ENCODE data around the gene TNRC18. TPM values are rescaled to one million over a fixed set of nuclear protein-coding genes. Genes with fewer than 3 reads are reported as not detected.
"Not testable (repeated sequence)": the region's sequence is repeated elsewhere in the genome, so short reads cannot be mapped to it uniquely, and the experiment has no call there.

Gene TNRC18
- total RNA-seq, 1 donor from 2014 or later: 99.1 TPM

DNA sequence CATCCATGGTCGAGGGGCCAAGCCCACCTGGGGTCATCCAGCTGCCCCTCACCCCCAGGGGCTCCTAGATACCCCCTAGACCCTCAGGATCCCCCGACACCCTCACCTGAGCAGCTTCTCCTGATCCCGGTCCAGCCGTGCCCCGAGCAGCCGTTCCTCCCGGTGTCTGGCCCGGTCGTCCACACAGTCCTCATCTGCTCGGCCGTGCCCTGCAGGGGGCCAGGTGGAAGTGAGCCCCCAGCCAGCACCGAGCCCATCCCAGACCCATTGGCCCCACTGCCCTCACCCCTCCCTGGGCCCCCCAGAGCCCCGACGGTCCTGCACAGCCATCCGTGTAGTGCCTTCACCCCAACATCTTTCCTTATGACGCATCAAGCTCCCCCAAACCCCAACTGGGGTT, 45.8 kb downstream of the TNRC18 start:
- no peak for DNase-seq (ENCODE audit: extremely low read depth, low read depth, low spot score)

- DNase-seq (ENCODE audit: extremely low read depth, low read depth, low spot score): no peak
Observed at GRCh38 chr7:5377279-5377678, 46.4 kb downstream of the TNRC18 start.

GRCh38 chr7:5375925-5376324, 47.7 kb downstream of the TNRC18 start:
- no peak for DNase-seq (ENCODE audit: extremely low read depth, low read depth, low spot score)

- DNase-seq (ENCODE audit: extremely low read depth, low read depth, low spot score): no peak
Observed at GRCh38 chr7:5374464-5374863, 49.2 kb downstream of the TNRC18 start.

GRCh38 chr7:5373300-5373699, 50.3 kb downstream of the TNRC18 start:
- DNase-seq (ENCODE audit: extremely low read depth, low read depth, low spot score): no peak

DNA sequence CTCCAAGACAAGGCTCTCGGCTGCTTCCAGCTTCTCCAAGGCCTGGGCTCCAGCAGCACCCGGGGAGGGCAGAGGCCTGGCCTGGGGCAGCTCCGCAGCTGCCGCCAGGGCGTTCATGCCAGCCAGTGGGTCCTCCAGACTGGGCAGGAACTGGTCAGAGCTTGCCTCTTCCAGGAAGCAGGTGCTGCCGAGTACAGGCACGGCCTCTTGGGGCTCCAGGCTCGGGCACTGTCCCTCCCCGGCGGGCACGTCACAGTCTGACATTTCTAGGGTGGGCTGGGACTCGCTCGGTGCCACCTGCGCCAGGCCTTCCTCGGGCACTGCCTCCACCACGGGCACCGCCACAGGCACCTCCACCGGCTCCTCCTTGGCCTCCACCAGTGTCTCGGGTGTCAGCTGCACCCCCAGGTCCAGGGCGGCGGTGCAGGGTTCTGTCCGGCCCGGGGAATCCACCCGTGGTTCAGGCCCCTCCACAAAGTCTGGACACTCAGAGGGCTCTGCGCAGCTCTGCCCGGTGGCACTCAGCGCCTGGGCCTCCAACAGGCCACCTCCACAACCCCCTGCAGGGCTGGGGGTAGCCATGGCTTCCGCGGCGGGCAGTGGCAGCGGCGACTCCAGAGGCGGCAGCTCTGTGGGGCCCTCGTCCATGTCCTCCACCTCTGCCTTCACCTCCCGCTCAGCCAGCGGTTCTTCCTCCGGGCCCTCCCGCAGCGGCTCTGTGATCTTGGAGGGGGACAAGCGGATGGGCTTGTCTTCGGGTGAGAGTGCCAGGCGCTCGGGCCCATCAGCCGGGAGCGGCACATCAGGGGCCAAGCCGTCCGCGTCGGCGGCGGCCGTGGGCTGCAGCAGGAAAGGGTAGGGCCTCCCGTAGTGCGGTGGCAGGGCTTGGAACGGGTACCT, 52.9 kb downstream of the TNRC18 start:
- no peak for DNase-seq (ENCODE audit: extremely low read depth, low read depth, low spot score)

- DNase-seq (ENCODE audit: extremely low read depth, low read depth, low spot score): no peak
Observed at GRCh38 chr7:5367661-5368060, 56.0 kb downstream of the TNRC18 start.

DNA sequence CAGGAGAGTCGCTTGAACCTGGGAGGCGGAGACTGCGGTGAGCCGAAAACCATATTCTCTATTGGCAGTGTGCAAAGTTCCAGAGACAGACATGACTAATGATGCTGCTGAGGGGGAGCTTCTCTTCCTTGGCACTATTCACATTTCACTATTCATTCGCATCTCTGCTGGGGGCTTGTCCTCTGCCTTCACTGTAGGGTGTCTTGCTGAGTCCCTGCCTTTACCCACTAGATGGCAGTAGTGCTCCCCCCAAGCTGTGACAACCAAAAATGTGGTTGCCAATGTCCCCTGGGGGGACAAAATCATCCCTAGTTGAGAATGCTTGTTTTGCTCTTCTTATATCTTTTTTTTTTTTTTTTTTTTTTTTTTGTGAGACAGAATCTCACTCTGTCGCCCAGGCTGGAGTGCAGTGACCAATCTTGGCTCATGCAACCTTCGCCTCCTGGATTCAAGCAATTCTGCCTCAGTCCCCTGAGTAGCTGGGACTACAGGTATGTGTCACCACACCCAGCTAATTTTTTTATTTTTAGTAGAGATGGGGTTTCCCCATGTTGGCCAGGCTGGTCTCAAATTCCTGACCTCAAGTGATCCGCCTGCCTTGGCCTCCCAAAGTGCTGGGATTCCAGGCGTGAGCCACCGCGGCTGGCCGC, 57.5 kb downstream of the TNRC18 start:
- peak; percentile 33 for DNase-seq (ENCODE audit: extremely low read depth, low read depth, low spot score)

DNA sequence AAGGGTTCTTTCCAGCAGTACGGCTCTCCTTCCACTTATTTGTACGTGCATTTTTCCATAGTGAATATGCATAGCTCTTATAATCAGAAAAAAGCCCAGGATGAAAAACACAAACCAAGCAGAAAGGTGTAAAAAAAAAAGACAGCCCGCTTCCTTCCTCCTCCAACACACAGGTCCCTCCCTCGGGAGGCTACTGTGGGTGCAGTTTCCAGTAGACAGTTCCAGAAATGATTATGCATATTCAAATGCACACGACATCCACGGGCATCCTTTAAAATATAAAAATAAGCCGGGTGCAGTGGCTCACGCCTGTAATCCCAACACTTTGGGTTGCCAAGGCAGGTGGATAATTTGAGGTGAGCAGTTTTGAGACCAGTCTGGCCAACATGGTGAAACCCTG, 59.9 kb downstream of the TNRC18 start:
- no peak for DNase-seq (ENCODE audit: extremely low read depth, low read depth, low spot score)

- DNase-seq (ENCODE audit: extremely low read depth, low read depth, low spot score): no peak
Observed at GRCh38 chr7:5362466-5362865, 61.2 kb downstream of the TNRC18 start.

DNA sequence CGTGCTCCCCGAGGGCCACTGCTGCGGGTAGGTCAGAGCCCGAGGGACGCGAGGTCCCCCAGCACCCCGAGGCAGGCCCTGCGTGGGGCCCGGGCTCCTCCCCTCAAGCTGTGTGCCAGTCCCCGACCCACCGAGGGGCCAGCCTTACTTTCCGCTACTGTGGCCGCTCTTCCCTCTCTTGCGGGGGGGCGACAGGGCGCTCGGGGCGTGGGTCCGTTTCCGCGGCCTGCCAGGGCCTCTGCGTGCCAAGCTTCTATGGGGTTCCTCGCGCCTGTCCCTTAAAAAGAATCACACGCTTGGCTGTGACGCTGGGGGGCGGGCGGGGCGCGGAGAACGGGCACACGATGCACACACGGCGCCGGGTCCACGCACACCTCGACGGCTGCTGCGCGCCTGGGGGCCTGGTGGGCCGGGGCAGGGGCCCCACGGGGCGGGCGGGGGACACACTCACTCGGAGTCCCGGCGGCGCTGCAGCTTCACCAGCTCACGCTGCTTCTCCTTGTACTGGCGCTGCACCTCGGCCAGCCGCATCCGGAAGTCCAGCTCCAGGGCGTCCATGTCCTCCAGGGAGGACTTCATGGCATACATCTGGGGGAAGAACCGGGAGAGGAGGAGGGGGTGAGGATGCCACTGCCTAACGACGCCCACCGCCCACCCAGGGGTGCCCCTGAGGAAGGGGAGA, 62.0 kb downstream of the TNRC18 start:
- no peak for DNase-seq (ENCODE audit: extremely low read depth, low read depth, low spot score)

GRCh38 chr7:5360971-5361370, 62.7 kb downstream of the TNRC18 start:
- no peak for DNase-seq (ENCODE audit: extremely low read depth, low read depth, low spot score)

DNA sequence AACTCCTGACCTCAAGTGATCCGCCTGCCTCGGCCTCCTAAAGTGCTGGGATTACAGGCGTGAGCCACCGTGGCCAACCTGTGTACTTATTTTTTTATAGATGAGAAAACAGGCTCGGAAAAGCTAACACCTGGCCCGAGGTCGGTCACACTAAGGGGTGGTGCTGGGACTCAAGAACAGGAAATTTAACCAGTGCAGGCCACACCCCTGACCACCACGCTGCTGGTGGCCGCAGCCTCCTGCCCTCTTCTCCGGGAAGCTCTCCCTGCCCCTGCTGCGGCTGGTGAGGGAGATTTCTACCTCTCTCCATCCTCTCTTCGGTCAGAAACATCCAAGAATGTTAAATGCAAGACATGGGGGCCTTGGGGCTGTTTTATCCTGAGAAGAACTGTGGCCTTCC, 63.2 kb downstream of the TNRC18 start:
- DNase-seq (ENCODE audit: extremely low read depth, low read depth, low spot score): no peak

- not testable (repeated sequence) for DNase-seq (ENCODE audit: extremely low read depth, low read depth, low spot score)
Observed at GRCh38 chr7:5360021-5360420, 63.6 kb downstream of the TNRC18 start.

GRCh38 chr7:5359344-5359743, 64.3 kb downstream of the TNRC18 start:
- no peak for DNase-seq (ENCODE audit: extremely low read depth, low read depth, low spot score)

GRCh38 chr7:5357951-5358350, 65.7 kb downstream of the TNRC18 start:
- DNase-seq (ENCODE audit: extremely low read depth, low read depth, low spot score): no peak

DNA sequence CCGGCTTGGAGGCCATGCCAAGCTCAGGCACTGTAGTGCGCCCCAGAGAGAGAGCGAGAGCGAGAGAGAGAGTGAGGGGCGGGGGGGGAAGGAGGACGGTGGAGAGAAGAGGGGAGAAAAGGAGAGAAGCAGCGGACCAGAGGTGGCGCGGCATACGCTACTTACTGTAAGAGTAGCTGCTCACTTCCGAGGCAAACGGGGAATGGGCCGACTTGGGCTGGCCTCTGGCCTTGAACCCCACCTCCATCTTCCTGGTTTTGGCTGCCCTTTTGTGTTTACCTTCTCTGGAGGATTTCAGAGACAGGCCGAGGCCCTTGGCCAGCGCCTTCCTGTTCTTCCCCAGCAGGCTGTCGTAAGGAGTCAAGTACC, 66.9 kb downstream of the TNRC18 start:
- DNase-seq (ENCODE audit: extremely low read depth, low read depth, low spot score): no peak

- no peak for DNase-seq (ENCODE audit: extremely low read depth, low read depth, low spot score)
Observed at GRCh38 chr7:5354460-5355232, 69.0 kb downstream of the TNRC18 start.

DNA sequence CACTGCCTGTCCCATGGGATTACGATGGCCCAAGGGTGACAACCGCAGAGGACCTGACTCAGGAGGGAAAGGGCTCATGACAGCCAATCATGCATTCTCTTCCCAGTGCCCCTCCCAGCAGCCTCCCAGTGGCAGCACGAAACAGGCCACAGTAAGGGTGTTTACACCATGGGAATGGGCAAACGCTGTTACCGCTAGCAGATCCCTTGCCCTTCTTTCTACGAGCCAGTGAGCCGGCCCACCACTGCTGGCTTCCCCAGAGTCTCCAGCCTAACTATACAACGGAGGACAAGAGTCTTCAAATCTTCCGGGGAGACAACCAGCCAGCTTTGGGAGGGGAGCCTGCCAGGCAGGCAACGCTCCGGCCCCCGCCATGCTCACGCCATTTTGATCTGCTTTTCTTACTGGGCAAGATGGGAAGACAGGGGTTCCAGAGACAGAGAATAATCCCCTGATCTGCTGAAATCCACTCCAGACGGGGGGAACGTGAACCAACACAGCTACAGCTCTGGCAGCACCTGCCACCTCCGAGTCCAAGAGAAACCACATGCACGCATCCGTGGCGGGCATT, 71.1 kb downstream of the TNRC18 start:
- DNase-seq (ENCODE audit: extremely low read depth, low read depth, low spot score): no peak

GRCh38 chr7:5351507-5352265, 71.9 kb downstream of the TNRC18 start:
- DNase-seq (ENCODE audit: extremely low read depth, low read depth, low spot score): no peak

All from glomerular endothelial cell (primary cell).